Stimulated activated CD4-positive, alpha-beta T cell treated with anti-CD3 and anti-CD28 coated beads, TNF-alpha, amount 100 ng/mL, for 48 hours (primary cell): ENCODE results near the gene AHNAK2.
"Not testable (repeated sequence)": the region's sequence is repeated elsewhere in the genome, so short reads cannot be mapped to it uniquely, and the experiment has no call there.

Source experiments
- DNase-seq, 3 donors: peaks; one replicate each; pipeline ENCODE4 v3.0.0-alpha.2; 2020; ENCODE audit warnings: low read depth in 3 of 3

The AHNAK2 gene

GRCh38 chr14:104927432-104927816, 50.8 kb downstream of the AHNAK2 start:
- DNase-seq = no peak

- no peak for DNase-seq
Measured at GRCh38 chr14:104926619-104927431, 51.3 kb downstream of the AHNAK2 start.

- no peak for DNase-seq
Measured at GRCh38 chr14:104925855-104926609, 52.1 kb downstream of the AHNAK2 start.

GRCh38 chr14:104925214-104925854, 52.8 kb downstream of the AHNAK2 start:
- no peak for DNase-seq

- no peak for DNase-seq
Measured at GRCh38 chr14:104924421-104925213, 53.6 kb downstream of the AHNAK2 start, which contains the start of gene PLD4. PLD4 (plus strand) TSS chr14:104924879; CDS start chr14:104927141, 2,262 bp downstream.

- DNase-seq = no peak
Measured at GRCh38 chr14:104923640-104924420, 54.3 kb downstream of the AHNAK2 start.

- DNase-seq = no peak
Measured at GRCh38 chr14:104919993-104920315, 58.2 kb downstream of the AHNAK2 start.

- not testable (repeated sequence) for DNase-seq
Measured at GRCh38 chr14:104919152-104919992, 58.8 kb downstream of the AHNAK2 start.

- no peak for DNase-seq
Measured at GRCh38 chr14:104917993-104918392, 60.2 kb downstream of the AHNAK2 start.

GRCh38 chr14:104917116-104917515, 61.1 kb downstream of the AHNAK2 start:
- no peak for DNase-seq

GRCh38 chr14:104913435-104913834, 64.7 kb downstream of the AHNAK2 start:
- DNase-seq = no peak

GRCh38 chr14:104912053-104912452, 66.1 kb downstream of the AHNAK2 start:
- DNase-seq = no peak

GRCh38 chr14:104908303-104908702, 69.9 kb downstream of the AHNAK2 start:
- no peak for DNase-seq

GRCh38 chr14:104905579-104905933, 72.6 kb downstream of the AHNAK2 start:
- not testable (repeated sequence) for DNase-seq

- not testable (repeated sequence) for DNase-seq
Measured at GRCh38 chr14:104904650-104905578, 73.3 kb downstream of the AHNAK2 start.

GRCh38 chr14:104903990-104904389, 74.2 kb downstream of the AHNAK2 start:
- no peak for DNase-seq

GRCh38 chr14:104900639-104901512, 77.3 kb downstream of the AHNAK2 start:
- no peak for DNase-seq

- DNase-seq = no peak
Measured at GRCh38 chr14:104899781-104900180, 78.4 kb downstream of the AHNAK2 start.
